Activated CD8-positive, alpha-beta memory T cell treated with anti-CD3 and anti-CD28 coated beads for 36 hours (primary cell): ENCODE results near the gene SPTLC2. TPM values are rescaled to one million over a fixed set of nuclear protein-coding genes. Genes with fewer than 3 reads are reported as not detected.

Experiments used
- CTCF ChIA-PET: fragments of 350-600 bp; sonication (Branson Sonifier 250); formaldehyde crosslinking; loops from one replicate; lab custom pipeline; 2021; ENCODE audit warnings: antibody characterized with exemption; lab: Charles Lee
- POLR2A ChIA-PET: fragments of 350-600 bp; sonication (Branson Sonifier 250); formaldehyde crosslinking; loops from one replicate; lab custom pipeline; 2021; ENCODE audit warnings: antibody characterized with exemption; lab: Charles Lee
- total RNA-seq, 2 experiments: library from RNA; stranded (reverse); gene quantifications; one replicate each; pipeline ENCODE4 v1.2.3, GENCODE V29; 2021

SPTLC2 gene
- total RNA-seq, 2 experiments from 2014 or later, result 23.4 to 28.7 TPM

- POLR2A ChIA-PET, result no interaction called here
- CTCF ChIA-PET, result no interaction called here
Measured at GRCh38 chr14:77630111-77630510, 13.7 kb upstream of the SPTLC2 start.

- ChIA-PET CTCF (no interaction called here), POLR2A (no interaction called here)
Measured at GRCh38 chr14:77625360-77625759, 8.9 kb upstream of the SPTLC2 start.

- ChIA-PET CTCF (no interaction called here), POLR2A (no interaction called here)
Measured at GRCh38 chr14:77623201-77623600, 6.8 kb upstream of the SPTLC2 start.

- POLR2A ChIA-PET, result interaction anchor here (0.6 kb wide), 1 partner anchor 301 kb away, joined by 4 read pairs; no protein-coding TSS in a partner anchor
Measured at GRCh38 chr14:77622366-77622961, 6.0 kb upstream of the SPTLC2 start.

GRCh38 chr14:77620222-77620870 lies 3.9 kb upstream of the SPTLC2 start:
- ChIA-PET CTCF (no interaction called here), POLR2A (interaction anchor here (0.6 kb wide), 1 partner anchor 18 kb away, joined by 3 read pairs; no protein-coding TSS in a partner anchor)

More at GRCh38 chr14:77622366-77622961, 6.0 kb upstream of the SPTLC2 start:
- CTCF ChIA-PET, result no interaction called here

GRCh38 chr14:77618381-77618970 lies 2.0 kb upstream of the SPTLC2 start:
- ChIA-PET CTCF (no interaction called here), POLR2A (no interaction called here)

GRCh38 chr14:77616133-77616453 lies 344 bp downstream of the SPTLC2 start:
- ChIA-PET CTCF (interaction anchor here (0.6 kb wide), 1 partner anchor 26 kb away, joined by 4 read pairs; no protein-coding TSS in a partner anchor), POLR2A (interaction anchor here (0.6 to 0.7 kb wide), 2 partner anchors 294 to 587 kb away, joined by 3 to 4 read pairs; no protein-coding TSS in a partner anchor)

- POLR2A ChIA-PET, result interaction anchor here (0.6 to 0.7 kb wide), 3 partner anchors 117 to 587 kb away, joined by 3 to 6 read pairs (median 4); partner anchors contain the start of gene ISM2
- CTCF ChIA-PET, result interaction anchor here (0.6 kb wide), 1 partner anchor 25 kb away, joined by 4 read pairs; no protein-coding TSS in a partner anchor
Measured at GRCh38 chr14:77615361-77616132, 890 bp downstream of the SPTLC2 start.

GRCh38 chr14:77613201-77613600 lies 3.2 kb downstream of the SPTLC2 start:
- POLR2A ChIA-PET, result no interaction called here
- CTCF ChIA-PET, result no interaction called here

- POLR2A ChIA-PET, result no interaction called here
- CTCF ChIA-PET, result no interaction called here
Measured at GRCh38 chr14:77612011-77612620, 4.3 kb downstream of the SPTLC2 start.

GRCh38 chr14:77610553-77610952 lies 5.9 kb downstream of the SPTLC2 start:
- ChIA-PET POLR2A (no interaction called here), CTCF (no interaction called here)

- CTCF ChIA-PET, result no interaction called here
- POLR2A ChIA-PET, result no interaction called here
Measured at GRCh38 chr14:77609922-77610321, 6.5 kb downstream of the SPTLC2 start.

- POLR2A ChIA-PET, result interaction anchor here (0.6 to 0.7 kb wide), 2 partner anchors 10 to 149 kb away, joined by 4 to 10 read pairs; no protein-coding TSS in a partner anchor
- CTCF ChIA-PET, result no interaction called here
Measured at GRCh38 chr14:77607741-77608302, 8.6 kb downstream of the SPTLC2 start.

GRCh38 chr14:77605392-77605972 lies 11.0 kb downstream of the SPTLC2 start:
- CTCF ChIA-PET, result interaction anchor here (0.5 kb wide), 1 partner anchor 37 kb away, joined by 3 read pairs; no protein-coding TSS in a partner anchor
- POLR2A ChIA-PET, result no interaction called here

GRCh38 chr14:77603654-77604255 lies 12.7 kb downstream of the SPTLC2 start:
- POLR2A ChIA-PET, result no interaction called here

GRCh38 chr14:77603031-77603430 lies 13.4 kb downstream of the SPTLC2 start:
- ChIA-PET CTCF (interaction anchor here (0.6 to 0.9 kb wide), 2 partner anchors 21 to 79 kb away, joined by 3 to 4 read pairs; no protein-coding TSS in a partner anchor), POLR2A (no interaction called here)

More at GRCh38 chr14:77603654-77604255, 12.7 kb downstream of the SPTLC2 start:
- CTCF ChIA-PET, result no interaction called here

GRCh38 chr14:77601846-77602619 lies 14.4 kb downstream of the SPTLC2 start:
- ChIA-PET CTCF (interaction anchor here (0.9 kb wide), 1 partner anchor 20 kb away, joined by 3 read pairs; no protein-coding TSS in a partner anchor), POLR2A (interaction anchor here (0.6 kb wide), 1 partner anchor 18 kb away, joined by 3 read pairs; no protein-coding TSS in a partner anchor)
